ENCODE data around the gene NEO1.
"Not testable (repeated sequence)": the region's sequence is repeated elsewhere in the genome, so short reads cannot be mapped to it uniquely, and the experiment has no call there.

GRCh38 chr15:73166711-73167110 lies 114.4 kb downstream of the NEO1 start:
- not testable (repeated sequence) for TF ChIP-seq CTCF (optimal IDR thresholded peaks at IDR 0.05 in 1 of 3, IDR thresholded peaks at IDR 0.05 in 1 of 3, conservative IDR thresholded peaks at IDR 0.05 in 1 of 3; ENCODE audit: extremely low read depth in 1 of 3, insufficient read depth in 2 of 3, low read length in 3 of 3); EZH2 (IDR thresholded peaks at IDR 0.05; ENCODE audit: low read length)

All from keratinocyte (primary cell).